HG03025 (cell line): ENCODE results near the gene KCNK5.

ENCODE experiments used
- ATAC-seq: cut with Tn5 transposase; IDR thresholded peaks from one replicate; pipeline ENCODE4 v1.9.1; 2021; ENCODE audit warnings: mild to moderate bottlenecking, moderate library complexity; ENCODE audit not compliant: unreplicated experiment, low FRiP score

The KCNK5 gene

GRCh38 chr6:39181826-39182225, 47.4 kb downstream of the KCNK5 start:
- ATAC-seq, result no peak

- ATAC-seq, result no peak
Observed at GRCh38 chr6:39181333-39181732, 47.9 kb downstream of the KCNK5 start.

GRCh38 chr6:39178804-39179203, 50.5 kb downstream of the KCNK5 start:
- ATAC-seq, result no peak

GRCh38 chr6:39178235-39178634, 51.0 kb downstream of the KCNK5 start:
- no peak for ATAC-seq

GRCh38 chr6:39177130-39177529, 52.1 kb downstream of the KCNK5 start:
- ATAC-seq, result no peak

GRCh38 chr6:39173270-39173669, 56.0 kb downstream of the KCNK5 start:
- ATAC-seq, result no peak

- no peak for ATAC-seq
Observed at GRCh38 chr6:39172377-39172757, 56.9 kb downstream of the KCNK5 start.

GRCh38 chr6:39171489-39172376, 57.5 kb downstream of the KCNK5 start:
- ATAC-seq, result no peak

- ATAC-seq, result no peak
Observed at GRCh38 chr6:39170860-39171259, 58.4 kb downstream of the KCNK5 start.

GRCh38 chr6:39170389-39170788, 58.9 kb downstream of the KCNK5 start:
- ATAC-seq, result no peak

- ATAC-seq, result no peak
Observed at GRCh38 chr6:39169448-39170344, 59.6 kb downstream of the KCNK5 start.

GRCh38 chr6:39167866-39168625, 61.2 kb downstream of the KCNK5 start:
- ATAC-seq, result no peak

- no peak for ATAC-seq
Observed at GRCh38 chr6:39167321-39167720, 62.0 kb downstream of the KCNK5 start.

GRCh38 chr6:39166912-39167290, 62.4 kb downstream of the KCNK5 start:
- ATAC-seq, result no peak

GRCh38 chr6:39166189-39166911, 62.9 kb downstream of the KCNK5 start:
- no peak for ATAC-seq

- ATAC-seq, result no peak
Observed at GRCh38 chr6:39157511-39157910, 71.8 kb downstream of the KCNK5 start.

- ATAC-seq, result no peak
Observed at GRCh38 chr6:39156801-39157200, 72.5 kb downstream of the KCNK5 start.

GRCh38 chr6:39154705-39155104, 74.6 kb downstream of the KCNK5 start:
- ATAC-seq, result no peak

- no peak for ATAC-seq
Observed at GRCh38 chr6:39153766-39154397, 75.4 kb downstream of the KCNK5 start.

- no peak for ATAC-seq
Observed at GRCh38 chr6:39152262-39152661, 77.0 kb downstream of the KCNK5 start.
